CD4-positive, alpha-beta T cell treated with Interleukin-15 for 4 hours (primary cell): Measurements from ENCODE around the gene CTU2.

Source experiments
- DNase-seq: peaks from one replicate; pipeline ENCODE4 v3.0.0-alpha.2; 2020; ENCODE audit warnings: low spot score

CTU2 gene

GRCh38 chr16:88730632-88731607, 24.6 kb downstream of the CTU2 start:
- DNase-seq, result no peak

- no peak for DNase-seq
These were observed 25.4 kb downstream of the CTU2 start for GRCh38 chr16:88731699-88732098.

GRCh38 chr16:88732172-88732960, 26.1 kb downstream of the CTU2 start:
- DNase-seq, result no peak

GRCh38 chr16:88732961-88733294, 26.6 kb downstream of the CTU2 start:
- no peak for DNase-seq

- DNase-seq, result no peak
These were observed 27.5 kb downstream of the CTU2 start for GRCh38 chr16:88733630-88734360.

DNA sequence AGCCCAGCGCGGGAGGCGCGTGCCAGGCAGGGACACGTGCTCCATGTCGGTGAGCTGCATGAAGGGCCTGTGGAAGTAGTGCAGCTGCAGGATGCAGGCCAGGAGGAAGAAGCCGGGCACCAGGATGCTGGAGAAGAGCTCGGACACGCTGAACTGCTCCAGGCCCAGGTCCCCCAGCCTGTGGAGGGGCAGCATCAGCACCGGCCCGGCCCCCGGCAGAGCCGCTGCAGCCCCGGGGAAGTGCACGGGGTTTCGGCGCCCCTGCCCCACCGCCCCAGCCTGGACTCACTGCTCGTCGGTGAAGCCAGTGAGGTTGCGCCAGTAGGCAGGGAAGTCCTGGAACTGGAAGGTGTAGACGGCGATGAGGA, 28.0 kb downstream of the CTU2 start:
- no peak for DNase-seq

- no peak for DNase-seq
These were observed 28.8 kb downstream of the CTU2 start for GRCh38 chr16:88735121-88735520.

DNA sequence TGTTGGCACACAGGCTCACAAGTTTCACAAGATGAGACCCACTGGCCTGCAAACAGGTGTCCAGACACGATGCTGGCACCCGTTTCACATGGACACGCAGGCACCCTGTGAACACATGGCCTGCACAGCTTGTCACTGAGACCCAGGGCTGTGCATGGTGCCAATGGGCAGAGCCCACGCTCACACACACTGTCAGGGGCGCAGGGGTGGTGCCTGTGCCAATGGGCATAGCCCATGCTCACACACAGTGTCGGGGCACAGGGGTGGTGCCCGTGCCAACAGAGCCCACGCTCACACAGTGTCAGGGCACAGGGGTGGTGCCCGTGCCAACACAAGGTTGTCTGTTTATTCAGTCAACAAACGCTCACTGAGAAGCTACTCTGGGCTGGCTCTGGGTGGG, 29.3 kb downstream of the CTU2 start:
- no peak for DNase-seq

GRCh38 chr16:88736088-88736487, 29.8 kb downstream of the CTU2 start:
- DNase-seq, result no peak

DNA sequence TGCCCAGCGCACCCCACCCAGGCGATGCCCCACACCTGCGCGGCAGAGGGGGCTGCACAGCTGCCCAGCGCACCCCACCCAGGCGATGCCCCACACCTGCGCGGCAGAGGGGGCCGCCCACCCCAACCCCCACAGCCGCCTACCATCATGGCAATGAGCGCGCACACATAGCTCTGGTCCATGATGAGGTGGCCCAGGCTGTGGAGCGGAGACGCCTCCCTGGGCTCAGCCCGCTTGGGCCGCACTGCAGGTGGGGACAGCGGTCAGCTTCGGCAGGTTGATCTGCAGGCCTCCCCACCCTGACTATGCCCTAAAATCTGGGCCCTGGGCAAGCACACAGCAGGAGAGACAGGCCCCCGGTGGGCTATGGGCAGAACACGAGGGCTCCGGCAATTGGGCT, 30.2 kb downstream of the CTU2 start:
- no peak for DNase-seq

DNA sequence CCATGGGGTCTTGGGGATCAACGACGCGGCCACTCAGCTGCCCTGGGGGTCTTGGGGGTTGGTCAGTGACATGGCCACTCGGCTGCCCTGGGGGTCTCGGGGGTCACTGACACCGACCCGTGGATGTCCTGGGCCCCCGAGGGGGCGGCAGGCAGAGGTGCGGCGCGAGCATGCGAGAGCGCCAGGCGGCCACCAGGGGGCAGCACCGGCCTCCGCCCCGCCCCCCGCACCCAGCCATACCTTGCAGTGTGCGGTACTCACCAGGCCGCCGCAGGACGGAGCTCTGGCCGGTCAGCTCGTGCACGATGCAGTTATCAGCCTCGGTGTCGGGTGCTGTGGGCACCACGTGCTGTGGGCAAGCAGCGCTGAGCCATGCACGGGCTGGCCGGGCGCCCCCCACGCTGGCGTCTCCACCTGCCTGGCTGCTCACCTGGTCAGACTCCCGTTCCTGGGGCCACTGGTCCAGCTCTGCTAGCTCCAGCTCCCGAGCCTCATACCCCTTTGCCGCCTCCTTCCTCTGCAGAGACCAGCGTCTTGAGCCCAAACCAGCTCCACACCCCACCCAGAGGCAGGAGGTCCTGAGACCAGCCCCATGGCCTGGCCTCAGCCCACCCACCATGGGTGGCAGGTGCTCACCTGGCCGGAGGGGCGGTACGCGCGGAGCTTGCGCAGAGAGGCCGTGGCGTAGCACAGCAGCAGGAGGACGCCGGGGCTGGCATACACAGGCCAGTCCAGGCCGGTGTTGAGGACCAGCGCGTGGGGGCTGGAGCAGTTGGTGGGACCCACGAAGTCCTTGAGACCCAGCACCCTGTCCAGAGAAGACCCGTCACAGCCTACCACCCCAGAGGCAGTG, 31.2 kb downstream of the CTU2 start:
- peak; percentile 72 for DNase-seq

GRCh38 chr16:88738151-88739084, 32.1 kb downstream of the CTU2 start:
- no peak for DNase-seq

GRCh38 chr16:88739139-88739976, 33.1 kb downstream of the CTU2 start:
- no peak for DNase-seq

DNA sequence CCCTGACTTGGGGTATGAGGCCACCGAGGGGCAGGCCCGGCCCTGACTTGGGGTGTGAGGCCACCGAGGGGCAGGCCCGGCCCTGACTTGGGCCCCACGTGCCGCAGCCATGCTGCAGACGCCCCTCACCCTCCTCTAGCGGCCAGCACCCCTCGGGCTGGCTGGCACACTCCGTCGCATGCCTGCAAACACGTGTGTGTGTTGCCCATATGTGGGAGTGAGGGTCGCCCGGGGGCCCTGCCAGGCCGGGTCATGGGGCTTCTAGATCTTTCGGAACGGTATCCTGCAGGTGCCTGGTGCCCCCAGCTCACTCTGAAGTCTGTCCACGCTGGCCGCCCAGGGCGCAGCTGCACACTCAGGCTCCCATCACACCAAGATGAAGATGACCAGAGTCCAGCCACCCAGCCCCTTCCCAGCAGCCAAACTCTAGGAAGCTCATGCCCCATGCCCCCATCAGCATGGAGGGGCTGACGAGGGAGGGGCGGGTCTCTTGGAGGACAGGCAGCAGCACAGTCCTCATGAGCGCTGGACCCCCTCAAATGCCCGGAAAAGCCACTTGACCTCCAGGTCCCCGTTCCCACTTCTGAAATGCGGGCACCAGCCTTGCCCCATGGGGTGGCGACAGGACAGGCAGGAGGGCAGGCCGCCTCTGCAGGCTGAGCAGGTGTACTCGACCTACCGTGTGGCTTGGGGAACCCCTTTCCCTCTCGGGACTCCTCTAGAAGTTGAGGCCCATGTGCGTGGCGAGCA, 33.8 kb downstream of the CTU2 start:
- DNase-seq, result no peak

- no peak for DNase-seq
These were observed 34.4 kb downstream of the CTU2 start for GRCh38 chr16:88740727-88741055.

GRCh38 chr16:88741368-88741767, 35.1 kb downstream of the CTU2 start:
- DNase-seq, result no peak

DNA sequence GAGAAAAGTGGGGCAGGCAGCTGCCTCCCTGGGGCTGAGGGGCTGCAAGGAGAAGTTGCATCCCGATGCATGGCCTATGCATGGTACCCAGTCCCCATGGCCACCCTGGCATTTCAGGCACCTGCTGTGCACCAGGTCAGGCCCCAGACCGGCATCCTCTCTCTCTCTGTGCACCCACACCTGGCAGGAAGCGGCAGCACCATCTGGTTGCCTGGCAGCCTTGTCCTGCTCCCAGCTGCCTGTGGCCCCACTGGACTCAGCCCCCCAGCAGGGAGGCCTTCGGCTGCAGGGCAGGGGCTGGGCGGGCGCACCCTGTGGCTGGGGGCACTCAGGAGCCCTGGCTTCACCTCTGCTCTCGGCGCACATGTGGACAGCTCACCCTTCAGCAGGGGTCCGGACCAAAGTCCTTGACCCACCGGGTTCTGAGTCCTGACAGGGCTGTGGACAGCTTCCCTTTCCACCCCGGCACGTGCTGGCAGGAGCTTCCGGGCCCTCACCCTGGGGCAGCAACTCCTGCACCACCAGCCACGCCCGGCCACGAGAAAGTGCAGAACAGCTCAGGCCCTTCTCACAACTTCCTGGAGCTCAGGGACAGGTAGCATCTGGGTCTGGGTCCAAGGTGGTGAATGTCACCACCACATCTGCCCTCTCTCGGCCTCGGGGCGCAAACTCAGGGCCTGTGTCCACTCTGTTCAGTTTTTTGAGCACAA, 36.7 kb downstream of the CTU2 start:
- DNase-seq, result no peak
